HL-60 (cell line): ENCODE measurements around the gene EXTL1.
A peak's percentile ranks its signal among the peaks of the same experiment; 100 is the strongest.

Source experiments
- DNase-seq, 2 experiments: peaks; one replicate each; pipeline ENCODE4 v3.0.0-alpha.2; 2010 to 2020; ENCODE audit warnings: low read depth in 1 of 2, low spot score in 1 of 2
- H3K27ac ChIP-seq: fragments of 250-450 bp; sonication (Bioruptor Pico); replicated peaks from 2 replicates; pipeline ENCODE4 v1.5.1; 2020; ENCODE audit warnings: mild to moderate bottlenecking, moderate library complexity
- H3K27me3 ChIP-seq: fragments of 250-450 bp; sonication (Bioruptor Pico); 2 replicates; pipeline ENCODE4 v1.5.1; 2021; ENCODE audit warnings: mild to moderate bottlenecking, moderate library complexity; ENCODE audit not compliant: insufficient read depth, poor library complexity, severe bottlenecking
- H3K4me3 ChIP-seq: replicated peaks from 2 replicates; pipeline ENCODE4 v1.5.1; 2011; ENCODE audit warnings: mild to moderate bottlenecking, control low read depth, low read length; ENCODE audit not compliant: insufficient read depth
- GABPA ChIP-seq: IDR thresholded peaks from 2 replicates; pipeline ENCODE4 v1.6.1; 2012; ENCODE audit warnings: low read depth
- POLR2AphosphoS5 ChIP-seq: IDR thresholded peaks from 2 replicates; pipeline ENCODE4 v1.6.1; 2012; ENCODE audit warnings: low read depth
- SPI1 ChIP-seq: IDR thresholded peaks from 2 replicates; pipeline ENCODE4 v1.6.1; 2012; ENCODE audit warnings: low read depth, mild to moderate bottlenecking, borderline replicate concordance
- long read RNA-seq: library from polyadenylated mRNA; unstranded; transcript quantifications from one replicate; pipeline ENCODE4 v2.0.0, GENCODE V29; 2020
- TF ChIP-seq, protein P1 (sequence below): IDR thresholded peaks from one replicate; pipeline ENCODE4 v1.5.1; 2011; ENCODE audit warnings: low read length, control low read depth, inconsistent platforms; ENCODE audit not compliant: insufficient read depth
- TF ChIP-seq, protein P2 (sequence below): IDR thresholded peaks from 2 replicates; pipeline ENCODE4 v1.6.1; 2012; ENCODE audit warnings: low read depth; ENCODE audit not compliant: insufficient replicate concordance

Gene EXTL1
- long read RNA-seq, partial matches to known transcripts: 1 of 1 reads
- long read RNA-seq, other reads (novel, unspliced or antisense): 0 of 1 reads

- TF ChIP-seq, protein P1, sequence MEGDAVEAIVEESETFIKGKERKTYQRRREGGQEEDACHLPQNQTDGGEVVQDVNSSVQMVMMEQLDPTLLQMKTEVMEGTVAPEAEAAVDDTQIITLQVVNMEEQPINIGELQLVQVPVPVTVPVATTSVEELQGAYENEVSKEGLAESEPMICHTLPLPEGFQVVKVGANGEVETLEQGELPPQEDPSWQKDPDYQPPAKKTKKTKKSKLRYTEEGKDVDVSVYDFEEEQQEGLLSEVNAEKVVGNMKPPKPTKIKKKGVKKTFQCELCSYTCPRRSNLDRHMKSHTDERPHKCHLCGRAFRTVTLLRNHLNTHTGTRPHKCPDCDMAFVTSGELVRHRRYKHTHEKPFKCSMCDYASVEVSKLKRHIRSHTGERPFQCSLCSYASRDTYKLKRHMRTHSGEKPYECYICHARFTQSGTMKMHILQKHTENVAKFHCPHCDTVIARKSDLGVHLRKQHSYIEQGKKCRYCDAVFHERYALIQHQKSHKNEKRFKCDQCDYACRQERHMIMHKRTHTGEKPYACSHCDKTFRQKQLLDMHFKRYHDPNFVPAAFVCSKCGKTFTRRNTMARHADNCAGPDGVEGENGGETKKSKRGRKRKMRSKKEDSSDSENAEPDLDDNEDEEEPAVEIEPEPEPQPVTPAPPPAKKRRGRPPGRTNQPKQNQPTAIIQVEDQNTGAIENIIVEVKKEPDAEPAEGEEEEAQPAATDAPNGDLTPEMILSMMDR: no peak
- TF ChIP-seq GABPA (no peak), POLR2AphosphoS5 (no peak), SPI1 (no peak)
- TF ChIP-seq, protein P2, sequence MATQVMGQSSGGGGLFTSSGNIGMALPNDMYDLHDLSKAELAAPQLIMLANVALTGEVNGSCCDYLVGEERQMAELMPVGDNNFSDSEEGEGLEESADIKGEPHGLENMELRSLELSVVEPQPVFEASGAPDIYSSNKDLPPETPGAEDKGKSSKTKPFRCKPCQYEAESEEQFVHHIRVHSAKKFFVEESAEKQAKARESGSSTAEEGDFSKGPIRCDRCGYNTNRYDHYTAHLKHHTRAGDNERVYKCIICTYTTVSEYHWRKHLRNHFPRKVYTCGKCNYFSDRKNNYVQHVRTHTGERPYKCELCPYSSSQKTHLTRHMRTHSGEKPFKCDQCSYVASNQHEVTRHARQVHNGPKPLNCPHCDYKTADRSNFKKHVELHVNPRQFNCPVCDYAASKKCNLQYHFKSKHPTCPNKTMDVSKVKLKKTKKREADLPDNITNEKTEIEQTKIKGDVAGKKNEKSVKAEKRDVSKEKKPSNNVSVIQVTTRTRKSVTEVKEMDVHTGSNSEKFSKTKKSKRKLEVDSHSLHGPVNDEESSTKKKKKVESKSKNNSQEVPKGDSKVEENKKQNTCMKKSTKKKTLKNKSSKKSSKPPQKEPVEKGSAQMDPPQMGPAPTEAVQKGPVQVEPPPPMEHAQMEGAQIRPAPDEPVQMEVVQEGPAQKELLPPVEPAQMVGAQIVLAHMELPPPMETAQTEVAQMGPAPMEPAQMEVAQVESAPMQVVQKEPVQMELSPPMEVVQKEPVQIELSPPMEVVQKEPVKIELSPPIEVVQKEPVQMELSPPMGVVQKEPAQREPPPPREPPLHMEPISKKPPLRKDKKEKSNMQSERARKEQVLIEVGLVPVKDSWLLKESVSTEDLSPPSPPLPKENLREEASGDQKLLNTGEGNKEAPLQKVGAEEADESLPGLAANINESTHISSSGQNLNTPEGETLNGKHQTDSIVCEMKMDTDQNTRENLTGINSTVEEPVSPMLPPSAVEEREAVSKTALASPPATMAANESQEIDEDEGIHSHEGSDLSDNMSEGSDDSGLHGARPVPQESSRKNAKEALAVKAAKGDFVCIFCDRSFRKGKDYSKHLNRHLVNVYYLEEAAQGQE: no peak
- no peak within 1 kb of the TSS for H3K4me3 ChIP-seq
- no peak within 1 kb of the TSS for H3K27ac ChIP-seq
- DNase-seq: no peak
- no peaks in the 10 kb centered on the region for H3K27me3 ChIP-seq
These were observed at the start of gene EXTL1 for GRCh38 chr1:26021647-26022403. TSS of gene EXTL1 (plus strand) at chr1:26021775. CDS start at chr1:26022647, 872 bp downstream.

- Histone ChIP-seq H3K4me3 (no peak overlapping the region), H3K27ac (peak overlapping the region; percentile 69), H3K27me3 (no peaks in the 10 kb centered on the region)
- DNase-seq: no peak
- TF ChIP-seq GABPA: no peak
- TF ChIP-seq POLR2AphosphoS5: no peak
- TF ChIP-seq, protein P1: no peak
- TF ChIP-seq, protein P2: no peak
- no peak for TF ChIP-seq SPI1
These were observed 49.8 kb upstream of the EXTL1 start for GRCh38 chr1:25971811-25972180.

GRCh38 chr1:25973610-25974321 lies 47.8 kb upstream of the EXTL1 start:
- Histone ChIP-seq H3K27ac (no peak overlapping the region), H3K27me3 (no peaks in the 10 kb centered on the region), H3K4me3 (no peak overlapping the region)
- TF ChIP-seq, protein P2: no peak
- TF ChIP-seq SPI1: no peak
- TF ChIP-seq GABPA: no peak
- TF ChIP-seq, protein P1: no peak
- TF ChIP-seq POLR2AphosphoS5: no peak
- no peak for DNase-seq
